ENCODE data around the gene GPR50.

Gene GPR50

DNA sequence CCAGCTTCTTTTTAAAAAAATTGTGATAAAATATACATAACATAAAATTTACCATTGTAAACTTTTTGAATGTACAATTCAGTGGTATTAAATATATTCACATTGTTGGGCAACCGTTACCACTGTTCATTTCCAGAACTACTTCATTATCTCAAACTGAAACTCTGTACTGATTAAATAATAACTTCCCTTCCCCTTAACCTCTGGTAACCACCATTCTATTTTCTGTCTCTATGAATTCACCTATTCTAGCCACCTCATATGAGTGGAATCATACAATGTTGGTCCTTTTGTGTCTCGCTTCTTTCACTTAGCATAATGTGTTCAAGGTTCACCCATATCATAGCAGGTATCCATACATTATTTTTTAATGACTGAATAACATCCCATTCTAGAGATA lies 8.3 kb downstream of the GPR50 start:
- H3K27ac ChIP-seq (replicated peaks): no peak overlapping the region
- no peak for TF ChIP-seq GABPA (IDR thresholded peaks at IDR 0.05; ENCODE audit: low read depth)
- no peak for TF ChIP-seq CTCF (IDR thresholded peaks at IDR 0.05; ENCODE audit: insufficient read depth, low read length)
- TF ChIP-seq REST (IDR thresholded peaks at IDR 0.05; ENCODE audit: insufficient replicate concordance, low read depth): no peak
- no peak for TF ChIP-seq SPI1 (IDR thresholded peaks at IDR 0.05; ENCODE audit: borderline replicate concordance, low read depth)
- TF ChIP-seq POLR2AphosphoS5 (IDR thresholded peaks at IDR 0.05; ENCODE audit: low read depth): no peak
- DNase-seq (ENCODE audit: low read depth in 1 of 2, low spot score in 1 of 2): no peak
- no peak overlapping the region for H3K4me3 ChIP-seq (replicated peaks; ENCODE audit: insufficient read depth, low read length)
- H3K27me3 ChIP-seq (ENCODE audit: insufficient read depth, poor library complexity, severe bottlenecking): no peaks in the 10 kb centered on the region

DNA sequence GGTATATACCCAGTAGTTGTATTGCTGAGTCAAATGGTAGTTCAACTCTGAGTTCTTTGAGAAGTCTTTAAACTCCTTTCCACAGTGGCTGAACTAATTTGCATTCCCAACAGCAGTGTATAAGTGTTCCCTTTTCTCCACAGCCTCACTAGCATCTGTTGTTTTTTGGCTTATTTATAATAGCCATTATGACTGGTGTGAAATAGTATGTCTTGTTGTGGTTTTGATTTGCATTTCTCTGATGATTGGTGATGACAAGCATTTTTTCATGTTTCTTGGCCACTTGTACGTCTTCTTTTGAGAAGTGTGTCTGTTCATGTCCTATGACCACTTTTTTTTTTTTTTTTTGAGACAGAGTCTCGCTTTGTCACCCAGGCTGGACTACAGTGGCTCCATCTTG lies 30.5 kb downstream of the GPR50 start:
- no peak for DNase-seq (ENCODE audit: low read depth in 1 of 2, low spot score in 1 of 2)
- TF ChIP-seq REST (IDR thresholded peaks at IDR 0.05; ENCODE audit: insufficient replicate concordance, low read depth) (no peak), POLR2AphosphoS5 (IDR thresholded peaks at IDR 0.05; ENCODE audit: low read depth) (no peak), GABPA (IDR thresholded peaks at IDR 0.05; ENCODE audit: low read depth) (no peak), CTCF (IDR thresholded peaks at IDR 0.05; ENCODE audit: insufficient read depth, low read length) (no peak), SPI1 (IDR thresholded peaks at IDR 0.05; ENCODE audit: borderline replicate concordance, low read depth) (no peak)
- Histone ChIP-seq H3K27ac (replicated peaks) (no peak overlapping the region), H3K27me3 (ENCODE audit: insufficient read depth, poor library complexity, severe bottlenecking) (no peaks in the 10 kb centered on the region), H3K4me3 (replicated peaks; ENCODE audit: insufficient read depth, low read length) (no peak overlapping the region)

- H3K27ac ChIP-seq (replicated peaks): no peak overlapping the region
- TF ChIP-seq REST (IDR thresholded peaks at IDR 0.05; ENCODE audit: insufficient replicate concordance, low read depth) (no peak), GABPA (IDR thresholded peaks at IDR 0.05; ENCODE audit: low read depth) (no peak)
- no peaks in the 10 kb centered on the region for H3K27me3 ChIP-seq (ENCODE audit: insufficient read depth, poor library complexity, severe bottlenecking)
These were observed 49.5 kb downstream of the GPR50 start for GRCh38 chrX:151225843-151226242.

DNA sequence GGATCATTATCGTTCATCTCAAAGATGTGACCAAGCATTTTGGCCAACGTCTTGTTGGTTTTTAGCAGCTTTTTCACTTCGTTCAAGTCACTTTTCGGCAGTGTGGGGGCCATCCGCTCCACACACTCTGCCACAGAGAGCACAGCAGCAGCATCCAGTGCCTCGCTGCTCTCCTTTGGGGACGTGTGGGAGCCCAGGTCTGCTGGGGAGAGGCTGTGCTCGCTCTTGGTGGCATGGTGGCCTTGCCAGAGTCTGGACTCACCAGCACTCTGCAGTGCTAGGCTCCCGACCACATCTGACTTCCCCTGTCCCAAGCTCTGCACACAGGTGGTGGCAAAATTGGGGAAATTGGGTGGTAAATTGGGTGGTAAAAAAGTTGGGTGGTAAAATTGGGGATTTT lies 50.6 kb downstream of the GPR50 start:
- H3K4me3 ChIP-seq (replicated peaks; ENCODE audit: insufficient read depth, low read length): no peak overlapping the region
- no peaks in the 10 kb centered on the region for H3K27me3 ChIP-seq (ENCODE audit: insufficient read depth, poor library complexity, severe bottlenecking)
- TF ChIP-seq POLR2AphosphoS5 (IDR thresholded peaks at IDR 0.05; ENCODE audit: low read depth) (no peak), SPI1 (IDR thresholded peaks at IDR 0.05; ENCODE audit: borderline replicate concordance, low read depth) (no peak), CTCF (IDR thresholded peaks at IDR 0.05; ENCODE audit: insufficient read depth, low read length) (no peak), REST (IDR thresholded peaks at IDR 0.05; ENCODE audit: insufficient replicate concordance, low read depth) (no peak), GABPA (IDR thresholded peaks at IDR 0.05; ENCODE audit: low read depth) (no peak)
- DNase-seq (ENCODE audit: low read depth in 1 of 2, low spot score in 1 of 2): no peak
- no peak overlapping the region for H3K27ac ChIP-seq (replicated peaks)

More at GRCh38 chrX:151225843-151226242, 49.5 kb downstream of the GPR50 start:
- H3K4me3 ChIP-seq (replicated peaks; ENCODE audit: insufficient read depth, low read length): no peak overlapping the region
- no peak for DNase-seq (ENCODE audit: low read depth in 1 of 2, low spot score in 1 of 2)
